OCI-M2 (cell line): ENCODE measurements around the gene ZDHHC18.
"Not testable (repeated sequence)": the region's sequence is repeated elsewhere in the genome, so short reads cannot be mapped to it uniquely, and the experiment has no call there.

Source experiments
- DNase-seq: peaks from one replicate; lab custom pipeline; 2025; ENCODE audit not compliant: unreplicated experiment; lab: John Stamatoyannopoulos, UW

ZDHHC18 gene

DNA sequence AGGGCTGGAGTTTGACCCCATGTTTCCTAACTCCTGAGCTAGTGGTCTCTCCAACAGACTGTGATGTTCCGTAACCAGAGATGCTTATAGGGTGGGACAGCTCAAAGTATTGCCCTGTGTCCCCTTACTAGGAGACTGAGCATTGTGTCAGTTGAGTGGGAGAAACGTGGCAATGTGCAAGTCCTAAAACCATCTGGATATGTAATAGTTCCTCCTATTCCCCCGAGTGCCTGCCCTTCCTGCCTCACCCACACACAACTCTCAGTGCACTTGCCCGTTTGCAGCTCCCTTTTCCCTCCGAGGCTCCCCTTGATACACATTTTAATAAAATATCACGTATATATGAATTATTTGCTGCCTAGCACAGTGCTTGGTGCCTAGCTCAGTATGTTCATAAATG, 35.3 kb upstream of the ZDHHC18 start:
- no peak for DNase-seq

- DNase-seq: no peak
These were observed 34.9 kb upstream of the ZDHHC18 start for GRCh38 chr1:26791626-26792025.

DNA sequence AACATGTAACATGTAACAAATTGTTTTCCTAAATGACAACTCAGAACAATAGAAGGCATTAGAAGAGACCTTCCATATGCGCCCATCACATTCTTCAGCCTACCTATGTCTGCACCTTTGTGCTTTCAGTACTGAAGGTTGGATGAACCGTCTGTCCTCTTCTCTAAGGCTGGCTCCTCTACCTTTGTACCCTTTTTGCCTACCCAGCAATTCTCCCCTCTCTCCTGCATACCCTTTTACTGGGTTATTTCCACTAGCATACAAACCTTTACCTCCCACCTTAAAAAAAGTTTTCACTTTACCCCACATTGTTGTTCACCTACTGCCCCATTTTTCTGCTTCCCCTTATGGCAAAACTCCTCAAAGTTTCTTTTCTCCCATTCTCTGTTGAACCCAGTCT, 33.6 kb upstream of the ZDHHC18 start:
- no peak for DNase-seq

GRCh38 chr1:26794391-26794790, 32.1 kb upstream of the ZDHHC18 start:
- DNase-seq: no peak

DNA sequence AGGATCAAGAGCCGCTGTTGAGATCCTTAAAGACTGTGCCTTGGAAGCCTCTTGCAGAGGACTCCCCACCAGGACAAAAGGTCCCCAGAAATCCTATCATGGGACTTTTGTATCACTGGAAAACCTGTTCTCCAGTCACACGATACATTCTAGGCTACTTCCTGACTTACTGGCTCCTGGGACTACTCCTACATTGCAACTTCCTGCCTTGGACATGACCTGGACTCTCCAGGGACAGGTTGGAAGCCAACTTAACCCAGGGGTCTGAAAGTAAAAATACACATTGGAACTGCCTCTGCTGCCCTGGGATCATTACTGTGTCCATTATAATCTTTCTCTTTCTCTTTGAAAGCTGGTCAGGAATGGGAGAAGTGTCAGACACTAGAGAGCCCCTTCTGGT, 28.9 kb upstream of the ZDHHC18 start:
- no peak for DNase-seq

- DNase-seq: no peak
These were observed 26.9 kb upstream of the ZDHHC18 start for GRCh38 chr1:26799479-26800142.

- not testable (repeated sequence) for DNase-seq
These were observed 22.6 kb upstream of the ZDHHC18 start for GRCh38 chr1:26803932-26804331.

DNA sequence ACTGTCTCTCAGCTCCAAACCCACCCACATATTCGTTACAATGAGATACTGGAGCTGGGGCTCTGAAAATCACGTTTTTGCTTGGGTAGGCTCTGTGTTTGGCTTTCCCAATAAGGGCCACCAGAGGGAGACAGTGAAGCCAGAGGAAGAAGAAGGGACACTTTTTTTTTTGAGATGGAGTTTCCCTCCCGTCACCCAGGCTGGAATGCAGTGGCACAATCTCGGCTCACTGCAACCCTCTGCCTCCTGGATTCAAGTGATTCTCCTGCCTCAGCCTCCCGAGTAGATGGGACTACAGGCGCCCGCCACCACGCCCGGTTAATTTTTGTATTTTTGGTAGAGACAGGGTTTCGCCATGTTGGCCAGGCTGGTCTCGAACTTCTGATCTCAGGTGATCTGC, 16.4 kb upstream of the ZDHHC18 start:
- not testable (repeated sequence) for DNase-seq

DNA sequence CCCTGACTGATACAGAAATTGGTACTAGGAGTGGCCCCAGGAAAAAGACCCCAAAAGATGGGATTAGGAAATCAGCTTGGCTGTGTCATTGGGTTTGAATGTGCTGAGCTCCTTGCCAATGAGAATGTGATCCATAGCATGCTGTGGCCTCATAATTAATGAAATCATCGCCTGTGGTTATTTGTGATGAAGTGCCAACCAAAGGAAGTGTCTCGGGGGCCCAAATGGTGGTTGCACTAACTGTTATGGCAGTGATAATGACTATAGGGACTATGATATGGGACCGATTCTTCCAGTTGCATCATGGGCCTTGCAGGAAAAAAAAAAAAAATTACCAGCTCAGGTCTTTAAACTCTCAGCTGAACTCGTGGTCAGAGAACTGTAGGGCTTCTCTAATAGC, 15.4 kb upstream of the ZDHHC18 start:
- DNase-seq: no peak

- no peak for DNase-seq
These were observed 14.8 kb upstream of the ZDHHC18 start for GRCh38 chr1:26811708-26812107.

- DNase-seq: no peak
These were observed 12.1 kb upstream of the ZDHHC18 start for GRCh38 chr1:26814377-26814776.

GRCh38 chr1:26814893-26815292, 11.6 kb upstream of the ZDHHC18 start:
- no peak for DNase-seq

- DNase-seq: no peak
These were observed 5.7 kb upstream of the ZDHHC18 start for GRCh38 chr1:26820784-26821269.

- DNase-seq: no peak
These were observed 3.6 kb upstream of the ZDHHC18 start for GRCh38 chr1:26822737-26823395.

DNA sequence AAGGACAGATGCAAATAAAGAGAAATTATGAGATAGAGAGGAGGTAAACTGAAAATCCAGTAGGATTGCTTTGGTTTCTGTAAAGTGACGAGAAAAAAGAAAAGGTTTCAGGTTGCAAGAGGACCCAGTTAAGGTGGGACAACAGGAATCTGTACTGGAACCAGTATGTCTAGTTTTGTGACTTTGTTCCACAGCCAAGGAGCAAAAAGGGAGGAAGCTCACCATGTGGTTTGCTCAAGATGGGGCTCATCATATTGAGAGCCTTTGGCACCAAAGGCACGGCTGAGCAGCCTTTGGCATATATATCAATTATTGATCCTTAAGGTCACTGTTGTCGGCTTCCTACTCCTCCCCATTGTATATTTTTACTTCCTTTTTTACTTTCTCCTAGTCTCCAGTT, 1.8 kb upstream of the ZDHHC18 start:
- DNase-seq: no peak

DNA sequence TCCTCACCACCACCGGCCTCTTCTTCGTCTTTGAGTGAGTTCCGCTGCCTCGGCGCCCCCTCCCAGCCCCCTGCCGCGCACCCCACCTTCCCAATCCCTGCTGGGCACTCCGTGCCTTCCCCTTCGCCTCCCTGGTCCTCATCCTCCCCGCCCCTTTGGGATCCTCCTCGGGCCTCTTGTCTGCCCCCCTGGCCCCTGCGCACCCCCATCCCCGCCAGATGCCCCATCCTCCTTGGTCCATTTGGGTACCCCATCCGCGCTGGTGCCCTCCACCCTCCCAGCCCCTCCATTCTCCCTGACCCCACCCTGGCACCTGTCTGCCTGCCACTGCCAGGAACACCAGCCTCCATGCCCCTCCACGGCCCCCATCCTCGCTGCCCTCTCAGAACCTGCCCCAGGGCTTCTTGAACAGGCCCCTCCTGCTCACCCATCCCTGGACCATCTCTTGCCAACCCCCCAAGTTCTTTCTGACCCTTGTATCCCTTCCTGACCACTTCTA, 667 bp downstream of the ZDHHC18 start:
- DNase-seq: no peak

DNA sequence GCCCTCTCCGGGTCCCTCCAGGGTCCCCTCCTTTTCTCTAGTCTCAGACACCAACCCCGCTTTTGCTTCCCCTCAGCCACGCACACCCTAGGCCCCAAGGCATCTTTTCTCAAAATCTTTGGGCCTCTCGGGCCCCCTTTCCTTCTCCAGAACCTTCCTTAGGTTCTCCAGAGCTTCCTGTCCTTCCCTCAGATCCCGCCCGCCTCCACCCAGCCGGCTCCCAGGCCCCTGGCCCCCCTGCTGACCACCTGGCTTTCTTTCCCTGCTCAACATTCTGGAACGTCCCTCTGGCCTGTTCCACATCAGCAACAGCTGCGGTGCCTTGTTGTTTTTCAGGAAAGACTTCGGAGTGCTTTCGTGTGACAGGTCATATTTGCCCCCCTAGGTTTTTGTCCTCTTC, 1.2 kb downstream of the ZDHHC18 start:
- DNase-seq: no peak

- no peak for DNase-seq
These were observed 2.0 kb downstream of the ZDHHC18 start for GRCh38 chr1:26828411-26828991.

DNA sequence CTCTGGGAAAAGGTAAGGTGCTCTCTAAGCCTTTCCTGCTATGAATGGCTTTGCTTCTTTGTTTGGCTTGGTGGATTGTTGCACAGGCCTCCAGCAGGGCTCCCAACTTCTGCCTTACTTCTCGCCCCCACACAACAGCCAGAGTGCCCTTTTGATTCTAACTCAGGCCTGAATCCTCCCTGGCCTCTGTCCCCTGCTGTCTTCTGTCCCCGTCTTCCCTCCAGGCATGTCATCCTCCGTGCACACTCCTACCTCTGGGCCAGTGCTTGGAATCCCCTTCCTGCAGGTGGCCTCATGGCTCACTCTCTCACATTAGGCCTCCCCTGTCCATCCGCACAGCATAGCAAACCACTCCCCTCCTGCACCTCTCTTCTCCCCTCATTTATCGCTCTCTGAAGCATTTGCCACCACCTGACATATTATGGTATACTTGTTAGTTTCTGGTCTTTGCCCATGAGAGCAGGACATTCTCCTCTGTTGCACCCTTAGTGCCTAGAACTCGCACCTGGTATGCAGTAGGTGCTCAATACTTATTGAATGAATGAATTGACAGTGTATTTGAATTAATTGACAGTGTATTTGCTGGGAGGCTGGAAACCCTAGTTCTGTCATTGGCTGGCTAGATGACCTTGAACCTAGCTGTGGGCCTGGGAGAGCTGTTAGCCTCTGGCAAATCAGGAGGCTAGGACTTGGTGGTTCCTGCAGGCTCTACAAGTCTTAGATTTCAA, 2.9 kb downstream of the ZDHHC18 start:
- no peak for DNase-seq

DNA sequence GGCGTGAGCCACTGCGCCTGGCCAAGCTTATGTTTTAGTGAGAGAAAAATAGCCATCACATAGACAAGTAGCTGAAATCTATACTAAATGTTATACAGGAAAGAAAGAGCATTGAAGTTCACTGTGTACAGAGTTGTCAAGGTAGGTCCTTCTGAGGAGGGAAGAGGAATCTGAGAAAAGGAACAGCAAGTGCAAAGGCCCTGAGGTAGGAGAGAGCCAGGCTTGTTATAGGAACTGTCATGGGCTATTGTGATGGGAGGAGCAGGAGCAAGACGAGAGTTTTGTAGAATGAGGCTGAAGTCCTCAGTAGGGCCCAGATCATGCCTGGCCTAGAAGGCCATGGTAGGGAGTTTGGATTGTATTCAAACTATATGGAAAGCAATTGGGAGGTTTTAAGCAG, 4.6 kb downstream of the ZDHHC18 start:
- DNase-seq: no peak

GRCh38 chr1:26831546-26832248, 5.2 kb downstream of the ZDHHC18 start:
- DNase-seq: no peak
